ENCODE measurements around the gene SNX24.

GRCh38 chr5:122874179-122874875 is 28.9 kb downstream of the SNX24 start:
- TF ChIP-seq, protein P1, sequence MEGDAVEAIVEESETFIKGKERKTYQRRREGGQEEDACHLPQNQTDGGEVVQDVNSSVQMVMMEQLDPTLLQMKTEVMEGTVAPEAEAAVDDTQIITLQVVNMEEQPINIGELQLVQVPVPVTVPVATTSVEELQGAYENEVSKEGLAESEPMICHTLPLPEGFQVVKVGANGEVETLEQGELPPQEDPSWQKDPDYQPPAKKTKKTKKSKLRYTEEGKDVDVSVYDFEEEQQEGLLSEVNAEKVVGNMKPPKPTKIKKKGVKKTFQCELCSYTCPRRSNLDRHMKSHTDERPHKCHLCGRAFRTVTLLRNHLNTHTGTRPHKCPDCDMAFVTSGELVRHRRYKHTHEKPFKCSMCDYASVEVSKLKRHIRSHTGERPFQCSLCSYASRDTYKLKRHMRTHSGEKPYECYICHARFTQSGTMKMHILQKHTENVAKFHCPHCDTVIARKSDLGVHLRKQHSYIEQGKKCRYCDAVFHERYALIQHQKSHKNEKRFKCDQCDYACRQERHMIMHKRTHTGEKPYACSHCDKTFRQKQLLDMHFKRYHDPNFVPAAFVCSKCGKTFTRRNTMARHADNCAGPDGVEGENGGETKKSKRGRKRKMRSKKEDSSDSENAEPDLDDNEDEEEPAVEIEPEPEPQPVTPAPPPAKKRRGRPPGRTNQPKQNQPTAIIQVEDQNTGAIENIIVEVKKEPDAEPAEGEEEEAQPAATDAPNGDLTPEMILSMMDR (IDR thresholded peaks at IDR 0.05; ENCODE audit: insufficient read depth, low read length, poor library complexity, severe bottlenecking): no peak
- TF ChIP-seq EZH2phosphoT487 (conservative IDR thresholded peaks at IDR 0.05; ENCODE audit: low read length): no peak

Data from SU-DHL-6 (cell line).